Left kidney (tissue), 2 donors: Measurements from ENCODE around the gene CHCHD3. TPM values are rescaled to one million over a fixed set of nuclear protein-coding genes. Genes with fewer than 3 reads are reported as not detected.
"Not testable (repeated sequence)": the region's sequence is repeated elsewhere in the genome, so short reads cannot be mapped to it uniquely, and the experiment has no call there.

Experiments used
- DNase-seq: peaks from one replicate; pipeline ENCODE4 v3.0.0-alpha.2; 2013
- polyA plus RNA-seq: library from polyadenylated mRNA; unstranded; fragments of 120-200 nt; gene quantifications from one replicate; pipeline ENCODE4 v1.2.1, GENCODE V29; 2013; ENCODE audit not compliant: insufficient read length

The CHCHD3 gene
- polyA plus RNA-seq, 1 donor = 82.6 TPM

DNA sequence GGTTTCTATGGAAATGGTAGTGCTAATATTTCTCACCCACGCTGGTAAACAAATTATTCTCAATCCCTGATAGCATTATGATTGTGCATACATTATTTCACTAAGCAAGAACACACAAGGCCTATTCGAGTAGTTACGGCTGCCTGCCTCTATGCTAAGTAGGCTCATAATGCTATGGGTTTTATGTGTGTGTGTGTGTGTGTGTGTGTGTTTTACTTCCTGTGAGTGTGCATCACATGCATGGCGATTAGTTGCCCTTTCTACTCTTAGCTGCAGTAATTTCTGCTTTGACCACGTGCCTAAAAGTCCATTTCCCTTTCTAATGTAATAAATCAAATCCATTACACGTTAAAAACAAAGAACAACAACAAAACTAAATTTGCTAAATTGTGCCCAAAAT, 117.0 kb downstream of the CHCHD3 start:
- no peak for DNase-seq

- no peak for DNase-seq
Observed at GRCh38 chr7:132959891-132960290, 122.0 kb downstream of the CHCHD3 start.

GRCh38 chr7:132956556-132956955, 125.3 kb downstream of the CHCHD3 start:
- DNase-seq = no peak

DNA sequence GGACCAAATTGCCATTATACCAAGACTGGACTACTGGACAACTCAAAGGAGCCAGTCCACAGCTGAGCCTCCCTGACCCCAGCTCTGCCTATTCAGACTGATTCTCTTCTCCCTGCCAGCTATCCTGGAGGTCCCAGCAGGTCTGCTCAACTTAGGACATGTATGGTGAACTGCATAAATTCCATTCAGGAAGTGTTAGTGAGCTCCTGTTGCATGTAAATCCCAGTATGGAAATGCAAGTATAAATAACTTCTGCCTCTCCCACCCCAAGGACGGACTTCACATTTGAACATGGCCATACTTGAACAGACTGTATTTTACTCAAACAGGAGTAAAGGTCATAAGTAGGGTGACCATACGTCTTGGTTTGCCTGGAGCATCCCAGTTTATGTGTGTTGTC, 128.4 kb downstream of the CHCHD3 start:
- no peak for DNase-seq

DNA sequence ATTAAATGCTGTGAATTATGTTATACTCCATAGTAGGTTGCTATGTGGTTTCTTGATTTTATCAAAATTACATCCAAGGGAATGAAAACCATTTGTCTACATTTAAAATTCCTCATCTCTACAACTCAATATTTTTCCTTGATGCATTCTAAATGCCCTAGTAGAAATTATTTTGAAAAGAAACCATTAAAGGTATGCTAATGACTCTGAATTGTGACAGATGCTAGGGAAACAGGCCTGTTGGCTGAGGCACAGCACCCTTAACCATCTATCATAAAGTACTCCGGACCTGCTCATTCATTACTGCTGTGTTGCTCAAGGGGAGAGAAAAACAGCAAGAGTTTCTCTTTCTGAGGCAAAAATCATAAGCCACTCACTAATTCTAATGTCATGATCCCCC, 131.2 kb downstream of the CHCHD3 start:
- DNase-seq = no peak

- no peak for DNase-seq
Observed at GRCh38 chr7:132947011-132947410, 134.9 kb downstream of the CHCHD3 start.

DNA sequence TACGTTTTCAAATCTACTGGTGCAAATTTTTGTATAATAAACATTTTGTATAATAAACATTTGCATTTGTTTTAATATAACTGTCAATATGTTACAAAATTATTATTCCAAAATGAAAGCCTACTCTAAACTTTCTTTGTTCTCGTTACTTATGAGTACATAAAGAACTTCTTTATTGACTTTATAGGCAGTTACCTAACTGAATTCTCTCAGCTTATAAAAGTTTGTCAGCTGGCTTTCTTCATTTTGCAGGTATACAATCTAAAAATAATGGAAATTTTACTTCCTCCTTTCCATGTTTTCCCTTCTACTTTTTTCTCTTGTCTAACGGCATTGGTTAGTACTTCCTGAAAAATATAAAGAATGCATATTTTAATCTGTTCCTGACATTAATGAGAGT, 137.1 kb downstream of the CHCHD3 start:
- no peak for DNase-seq

DNA sequence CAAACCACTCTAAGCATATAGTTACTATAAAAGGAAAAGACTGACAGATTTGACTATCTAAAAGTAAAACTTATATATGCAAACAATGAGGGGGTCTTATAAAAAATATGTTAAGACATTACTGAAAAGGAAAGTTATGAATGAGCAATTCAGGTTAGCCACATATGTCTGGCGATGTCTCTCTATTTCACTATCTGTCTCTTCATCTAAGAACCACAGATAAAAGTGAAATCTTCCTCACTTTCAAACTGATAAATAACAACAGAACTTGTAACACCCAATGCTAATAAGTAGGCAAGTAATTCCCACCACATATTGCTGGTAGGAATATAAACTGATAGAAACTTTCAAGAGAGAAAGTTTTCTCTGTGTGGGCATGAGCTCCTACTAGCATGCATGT, 138.2 kb downstream of the CHCHD3 start:
- DNase-seq = no peak

GRCh38 chr7:132942701-132943100, 139.2 kb downstream of the CHCHD3 start:
- no peak for DNase-seq

GRCh38 chr7:132941905-132942304, 140.0 kb downstream of the CHCHD3 start:
- DNase-seq = no peak

DNA sequence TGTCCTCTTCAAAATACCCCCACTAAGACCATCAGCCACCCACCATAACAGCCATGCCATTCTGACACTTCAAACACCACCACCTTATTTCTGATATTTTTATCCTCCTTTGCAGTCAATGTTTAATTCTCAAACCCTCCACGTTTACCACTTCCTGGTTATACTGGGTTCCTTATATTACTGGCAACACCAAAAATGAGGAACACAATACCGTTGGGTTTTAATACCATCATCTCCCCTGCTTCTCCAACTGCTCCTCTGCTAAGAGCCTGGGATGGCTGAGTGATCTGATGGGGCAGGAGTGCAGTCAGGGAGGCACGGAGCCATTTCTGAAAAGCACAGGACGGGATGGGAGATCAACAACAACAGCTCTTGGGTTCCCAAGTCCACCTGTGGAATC, 140.5 kb downstream of the CHCHD3 start:
- DNase-seq = no peak

DNA sequence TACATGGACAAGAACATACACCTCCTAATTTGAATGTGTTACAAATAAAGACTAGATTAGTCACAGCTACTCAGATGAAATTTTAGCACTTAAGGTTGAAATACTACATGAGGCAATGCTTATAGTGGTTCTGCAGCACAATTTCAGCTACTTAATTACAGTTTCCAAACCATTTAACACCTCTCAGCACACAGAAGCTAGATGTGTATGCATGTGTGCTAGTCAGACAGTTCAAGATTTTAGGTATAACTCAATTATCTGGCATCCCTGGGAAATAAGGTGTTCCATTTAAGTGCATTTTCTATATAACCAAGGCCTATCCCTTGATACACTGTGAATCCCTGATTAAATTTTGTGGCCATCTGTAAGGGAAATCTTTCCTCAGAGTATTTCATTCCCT, 141.8 kb downstream of the CHCHD3 start:
- no peak for DNase-seq

- no peak for DNase-seq
Observed at GRCh38 chr7:132939495-132939894, 142.4 kb downstream of the CHCHD3 start.

- DNase-seq = no peak
Observed at GRCh38 chr7:132937286-132937685, 144.6 kb downstream of the CHCHD3 start.

GRCh38 chr7:132935608-132936007, 146.3 kb downstream of the CHCHD3 start:
- DNase-seq = no peak

GRCh38 chr7:132934017-132934416, 147.9 kb downstream of the CHCHD3 start:
- DNase-seq = no peak

DNA sequence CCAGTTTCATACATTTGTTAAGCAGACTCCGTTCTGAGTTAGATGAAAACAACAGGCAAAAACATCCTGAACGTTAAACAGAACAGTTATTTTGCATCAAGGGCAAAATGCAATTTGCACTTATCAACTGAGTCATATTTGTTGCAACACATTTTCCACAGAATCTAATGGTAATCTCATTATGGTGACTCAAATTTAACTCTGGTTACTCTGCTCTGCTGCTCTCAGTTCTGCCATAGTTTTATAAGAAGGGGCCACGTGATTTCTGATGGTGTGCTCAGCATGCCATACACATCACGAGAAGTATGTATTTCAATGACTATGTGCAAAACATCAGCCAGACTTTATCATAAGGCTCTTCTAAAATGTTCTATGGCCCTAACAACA, 148.8 kb downstream of the CHCHD3 start:
- DNase-seq = no peak

- DNase-seq = no peak
Observed at GRCh38 chr7:132932296-132933071, 149.4 kb downstream of the CHCHD3 start.

DNA sequence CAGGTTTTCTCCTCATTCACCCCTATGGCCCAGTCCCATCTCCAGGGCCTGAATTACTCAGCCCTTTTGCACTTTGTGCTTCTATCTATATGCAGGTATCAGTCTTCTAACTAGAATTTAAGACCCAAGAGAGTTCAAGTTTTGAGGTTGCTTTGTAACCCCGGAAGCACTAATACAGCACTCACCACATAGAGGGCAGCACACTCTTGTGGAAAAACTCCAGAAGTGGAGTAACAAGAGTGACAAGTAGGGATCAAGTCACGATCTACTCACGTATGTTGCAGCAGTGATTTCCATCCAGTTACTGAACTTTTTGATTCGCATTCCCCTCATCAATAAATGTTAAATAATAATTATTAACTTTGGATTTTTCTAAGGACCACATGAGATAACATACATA, 151.0 kb downstream of the CHCHD3 start:
- DNase-seq = no peak

- not testable (repeated sequence) for DNase-seq
Observed at GRCh38 chr7:132929944-132930343, 151.9 kb downstream of the CHCHD3 start.

DNA sequence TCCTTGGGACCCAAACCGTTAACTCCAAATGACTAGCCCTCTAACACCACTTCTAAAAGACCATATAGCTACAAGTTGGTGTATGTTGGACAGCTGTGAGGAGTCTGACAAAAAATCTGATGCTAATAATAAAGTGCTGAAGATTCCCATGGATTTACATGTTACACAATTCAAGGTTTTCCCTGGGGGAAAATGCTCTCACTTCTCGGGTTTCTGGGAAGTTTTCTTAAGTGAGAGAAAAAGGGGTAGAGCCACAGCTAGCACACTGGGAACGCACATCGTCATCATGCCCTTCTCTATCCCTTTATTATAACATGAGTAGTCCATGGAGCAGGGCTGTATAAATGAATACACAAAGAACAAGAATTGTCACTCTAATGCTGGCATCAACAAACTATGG, 162.1 kb downstream of the CHCHD3 start:
- no peak for DNase-seq

GRCh38 chr7:132915647-132916046, 166.2 kb downstream of the CHCHD3 start:
- no peak for DNase-seq

DNA sequence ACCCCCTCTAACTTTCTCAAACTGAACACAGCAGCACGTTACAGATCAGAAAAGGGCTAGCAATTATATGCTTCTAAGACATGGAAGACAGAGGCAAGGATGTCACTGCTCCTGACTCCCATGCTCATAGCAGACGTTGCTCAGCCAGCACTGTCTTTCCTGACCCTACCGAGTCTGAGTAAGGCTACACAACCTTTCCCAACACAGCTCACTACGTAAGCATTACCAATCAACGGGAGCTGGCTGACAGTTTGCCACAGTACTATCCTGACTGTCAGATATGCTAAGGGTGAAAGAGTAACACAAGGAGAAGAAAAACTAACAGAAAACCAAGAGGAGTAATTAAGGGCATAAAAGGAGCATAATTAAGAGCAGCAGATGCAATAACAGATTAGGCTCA, 171.2 kb downstream of the CHCHD3 start:
- DNase-seq = no peak

GRCh38 chr7:132907380-132907940, 174.4 kb downstream of the CHCHD3 start:
- DNase-seq = no peak
